ENCODE results near the gene NMBR.

- TF ChIP-seq EZH2 (IDR thresholded peaks at IDR 0.05; ENCODE audit: insufficient read depth, poor library complexity, severe bottlenecking) (no peak), EZH2phosphoT487 (IDR thresholded peaks at IDR 0.05; ENCODE audit: insufficient read depth, low read depth) (no peak)
Measured at GRCh38 chr6:142171351-142171750, 24.4 kb upstream of the NMBR start.
